ENCODE data around the gene RRP15. TPM values are rescaled to one million over a fixed set of nuclear protein-coding genes. Genes with fewer than 3 reads are reported as not detected.

The RRP15 gene
- total and polyA plus RNA-seq, 2 of the 13 experiments (the other 11 are each of a cell fraction or from before 2014, with no cell fraction given): 2.1 to 37.5 TPM

DNA sequence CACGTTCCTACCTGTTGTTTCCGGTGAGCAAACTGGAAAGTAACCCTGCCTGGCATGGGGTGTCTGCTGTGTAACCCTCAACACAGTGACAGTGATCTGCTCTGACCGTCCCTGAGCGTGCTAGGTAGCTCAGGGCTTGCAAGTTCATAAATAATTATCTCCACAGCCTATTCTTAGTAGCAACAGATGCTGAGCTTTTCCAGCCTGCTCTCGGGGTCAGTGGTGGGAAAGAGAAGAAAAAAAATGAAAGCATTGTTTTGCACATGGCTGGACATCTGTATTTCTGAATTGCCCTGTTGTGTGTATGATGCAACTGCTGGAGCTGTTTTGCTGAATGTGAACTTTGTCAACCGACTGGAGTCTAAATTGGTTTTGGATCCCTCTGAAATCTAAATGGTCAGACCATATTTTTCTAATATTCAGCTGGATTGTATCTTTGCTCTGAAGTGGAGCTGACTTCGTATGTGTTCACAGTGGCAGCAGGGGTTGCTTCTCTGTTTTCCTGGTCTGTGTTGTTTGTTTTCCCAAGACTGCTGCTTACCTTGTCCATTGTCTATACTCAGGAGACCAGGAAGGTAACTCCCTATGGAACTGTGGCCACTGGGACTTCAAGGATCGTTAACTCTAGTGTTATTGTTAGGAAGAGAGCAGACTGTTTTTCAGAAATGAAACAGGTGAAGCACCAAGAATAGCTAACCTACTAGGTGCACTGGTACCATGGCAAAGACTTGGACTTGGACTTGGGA lies 87.0 kb downstream of the RRP15 start (continued):
- 0 out of 2 replicates have a peak, but pooled peaks have one; percentile 26 for TF ChIP-seq SSRP1 (CRISPR knock-in tag; IDR thresholded peaks at IDR 0.05)
- TF ChIP-seq MAFK (conservative IDR thresholded peaks at IDR 0.05 in 1 of 2, IDR thresholded peaks at IDR 0.05 in 1 of 2; ENCODE audit: low read length in 2 of 2): peak; percentile 45 to 58
- TF ChIP-seq ZFP41 (CRISPR knock-in tag; IDR thresholded peaks at IDR 0.05; ENCODE audit: borderline replicate concordance): no peak
- no peak for TF ChIP-seq XBP1 (CRISPR knock-in tag; IDR thresholded peaks at IDR 0.05)
- TF ChIP-seq, protein P1, sequence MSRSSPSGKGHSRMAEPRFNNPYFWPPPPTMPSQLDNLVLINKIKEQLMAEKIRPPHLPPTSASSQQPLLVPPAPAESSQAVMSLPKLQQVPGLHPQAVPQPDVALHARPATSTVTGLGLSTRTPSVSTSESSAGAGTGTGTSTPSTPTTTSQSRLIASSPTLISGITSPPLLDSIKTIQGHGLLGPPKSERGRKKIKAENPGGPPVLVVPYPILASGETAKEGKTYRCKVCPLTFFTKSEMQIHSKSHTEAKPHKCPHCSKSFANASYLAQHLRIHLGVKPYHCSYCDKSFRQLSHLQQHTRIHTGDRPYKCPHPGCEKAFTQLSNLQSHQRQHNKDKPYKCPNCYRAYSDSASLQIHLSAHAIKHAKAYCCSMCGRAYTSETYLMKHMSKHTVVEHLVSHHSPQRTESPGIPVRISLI (CRISPR knock-in tag; IDR thresholded peaks at IDR 0.05; ENCODE audit: borderline replicate concordance): peak; percentile 76; the same call in 1 of the 2 replicates
- TF ChIP-seq ZMAT3 (CRISPR knock-in tag; conservative IDR thresholded peaks at IDR 0.05): no peak
- TF ChIP-seq SIX1 (CRISPR knock-in tag; IDR thresholded peaks at IDR 0.05; ENCODE audit: borderline replicate concordance): no peak
- TF ChIP-seq BCL6 (CRISPR knock-in tag; IDR thresholded peaks at IDR 0.05): no peak
- peak; percentile 55; the same call in 1 of the 2 replicates for TF ChIP-seq ZNF644 (CRISPR knock-in tag; IDR thresholded peaks at IDR 0.05; ENCODE audit: low read depth)
- TF ChIP-seq FOXO1 (CRISPR knock-in tag; IDR thresholded peaks at IDR 0.05): peak; percentile 54; the same call in 1 of the 2 replicates
- peak; percentile 5; the same call in 1 of the 2 replicates for TF ChIP-seq TBX2 (CRISPR knock-in tag; IDR thresholded peaks at IDR 0.05; ENCODE audit: borderline replicate concordance)
- TF ChIP-seq, protein P2, sequence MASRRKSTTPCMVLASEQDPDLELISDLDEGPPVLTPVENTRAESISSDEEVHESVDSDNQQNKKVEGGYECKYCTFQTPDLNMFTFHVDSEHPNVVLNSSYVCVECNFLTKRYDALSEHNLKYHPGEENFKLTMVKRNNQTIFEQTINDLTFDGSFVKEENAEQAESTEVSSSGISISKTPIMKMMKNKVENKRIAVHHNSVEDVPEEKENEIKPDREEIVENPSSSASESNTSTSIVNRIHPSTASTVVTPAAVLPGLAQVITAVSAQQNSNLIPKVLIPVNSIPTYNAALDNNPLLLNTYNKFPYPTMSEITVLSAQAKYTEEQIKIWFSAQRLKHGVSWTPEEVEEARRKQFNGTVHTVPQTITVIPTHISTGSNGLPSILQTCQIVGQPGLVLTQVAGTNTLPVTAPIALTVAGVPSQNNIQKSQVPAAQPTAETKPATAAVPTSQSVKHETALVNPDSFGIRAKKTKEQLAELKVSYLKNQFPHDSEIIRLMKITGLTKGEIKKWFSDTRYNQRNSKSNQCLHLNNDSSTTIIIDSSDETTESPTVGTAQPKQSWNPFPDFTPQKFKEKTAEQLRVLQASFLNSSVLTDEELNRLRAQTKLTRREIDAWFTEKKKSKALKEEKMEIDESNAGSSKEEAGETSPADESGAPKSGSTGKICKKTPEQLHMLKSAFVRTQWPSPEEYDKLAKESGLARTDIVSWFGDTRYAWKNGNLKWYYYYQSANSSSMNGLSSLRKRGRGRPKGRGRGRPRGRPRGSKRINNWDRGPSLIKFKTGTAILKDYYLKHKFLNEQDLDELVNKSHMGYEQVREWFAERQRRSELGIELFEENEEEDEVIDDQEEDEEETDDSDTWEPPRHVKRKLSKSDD (CRISPR knock-in tag; IDR thresholded peaks at IDR 0.05; ENCODE audit: low read depth): 0 out of 2 replicates have a peak, but pooled peaks have one; percentile 62
- peak; percentile 40; the same call in 1 of the 2 replicates for TF ChIP-seq JUNB (CRISPR knock-in tag; IDR thresholded peaks at IDR 0.05; ENCODE audit: borderline replicate concordance)
- TF ChIP-seq NCOA2 (CRISPR knock-in tag; IDR thresholded peaks at IDR 0.05): peak; percentile 44; the same call in 1 of the 2 replicates
- TF ChIP-seq SOX6 (IDR thresholded peaks at IDR 0.05): no peak
- TF ChIP-seq SOX6 (CRISPR knock-in tag; IDR thresholded peaks at IDR 0.05): peak; percentile 88
- TF ChIP-seq, protein P3, sequence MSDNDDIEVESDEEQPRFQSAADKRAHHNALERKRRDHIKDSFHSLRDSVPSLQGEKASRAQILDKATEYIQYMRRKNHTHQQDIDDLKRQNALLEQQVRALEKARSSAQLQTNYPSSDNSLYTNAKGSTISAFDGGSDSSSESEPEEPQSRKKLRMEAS (IDR thresholded peaks at IDR 0.05): peak; percentile 51
- TF ChIP-seq SOX13 (IDR thresholded peaks at IDR 0.05): 0 out of 2 replicates have a peak, but pooled peaks have one; percentile 14
- peak in 1 of 2 experiments; percentile 77; a peak in 1 of 4 replicates for TF ChIP-seq SOX13 (CRISPR knock-in tag; conservative IDR thresholded peaks at IDR 0.05 in 1 of 2, IDR thresholded peaks at IDR 0.05 in 1 of 2)
- TF ChIP-seq, protein P4, sequence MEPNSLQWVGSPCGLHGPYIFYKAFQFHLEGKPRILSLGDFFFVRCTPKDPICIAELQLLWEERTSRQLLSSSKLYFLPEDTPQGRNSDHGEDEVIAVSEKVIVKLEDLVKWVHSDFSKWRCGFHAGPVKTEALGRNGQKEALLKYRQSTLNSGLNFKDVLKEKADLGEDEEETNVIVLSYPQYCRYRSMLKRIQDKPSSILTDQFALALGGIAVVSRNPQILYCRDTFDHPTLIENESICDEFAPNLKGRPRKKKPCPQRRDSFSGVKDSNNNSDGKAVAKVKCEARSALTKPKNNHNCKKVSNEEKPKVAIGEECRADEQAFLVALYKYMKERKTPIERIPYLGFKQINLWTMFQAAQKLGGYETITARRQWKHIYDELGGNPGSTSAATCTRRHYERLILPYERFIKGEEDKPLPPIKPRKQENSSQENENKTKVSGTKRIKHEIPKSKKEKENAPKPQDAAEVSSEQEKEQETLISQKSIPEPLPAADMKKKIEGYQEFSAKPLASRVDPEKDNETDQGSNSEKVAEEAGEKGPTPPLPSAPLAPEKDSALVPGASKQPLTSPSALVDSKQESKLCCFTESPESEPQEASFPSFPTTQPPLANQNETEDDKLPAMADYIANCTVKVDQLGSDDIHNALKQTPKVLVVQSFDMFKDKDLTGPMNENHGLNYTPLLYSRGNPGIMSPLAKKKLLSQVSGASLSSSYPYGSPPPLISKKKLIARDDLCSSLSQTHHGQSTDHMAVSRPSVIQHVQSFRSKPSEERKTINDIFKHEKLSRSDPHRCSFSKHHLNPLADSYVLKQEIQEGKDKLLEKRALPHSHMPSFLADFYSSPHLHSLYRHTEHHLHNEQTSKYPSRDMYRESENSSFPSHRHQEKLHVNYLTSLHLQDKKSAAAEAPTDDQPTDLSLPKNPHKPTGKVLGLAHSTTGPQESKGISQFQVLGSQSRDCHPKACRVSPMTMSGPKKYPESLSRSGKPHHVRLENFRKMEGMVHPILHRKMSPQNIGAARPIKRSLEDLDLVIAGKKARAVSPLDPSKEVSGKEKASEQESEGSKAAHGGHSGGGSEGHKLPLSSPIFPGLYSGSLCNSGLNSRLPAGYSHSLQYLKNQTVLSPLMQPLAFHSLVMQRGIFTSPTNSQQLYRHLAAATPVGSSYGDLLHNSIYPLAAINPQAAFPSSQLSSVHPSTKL (CRISPR knock-in tag; IDR thresholded peaks at IDR 0.05): peak; percentile 57
- no peak for TF ChIP-seq ZNF101 (CRISPR knock-in tag; IDR thresholded peaks at IDR 0.05; ENCODE audit: borderline replicate concordance, low read depth)
- TF ChIP-seq RELA (CRISPR knock-in tag; IDR thresholded peaks at IDR 0.05): no peak
- TF ChIP-seq HNF4A (CRISPR knock-in tag; IDR thresholded peaks at IDR 0.05): peak; percentile 62; the same call in 1 of the 2 replicates

Measured in HepG2 (cell line).